Smooth muscle cell (in vitro differentiated cells): Measurements from ENCODE around the gene CADM1. TPM values are rescaled to one million over a fixed set of nuclear protein-coding genes. Genes with fewer than 3 reads are reported as not detected.

Source experiments
- DNase-seq: peaks from one replicate; lab custom pipeline; 2025; ENCODE audit not compliant: unreplicated experiment; lab: John Stamatoyannopoulos, UW
- H2AFZ ChIP-seq: fragments of 200-600 bp; sonication (generic); 2 replicates; pipeline ENCODE4 v1.6.0; 2016; ENCODE audit warnings: antibody characterized with exemption, low read depth, mild to moderate bottlenecking
- H3F3A ChIP-seq: fragments of 200-600 bp; sonication (generic); 2 replicates; pipeline ENCODE4 v1.6.0; 2017; ENCODE audit warnings: antibody characterized with exemption, low read depth
- H3K27ac ChIP-seq: fragments of 200-600 bp; sonication (generic); 2 replicates; pipeline ENCODE4 v1.5.1; 2016; ENCODE audit warnings: low read depth, mild to moderate bottlenecking
- H3K27me3 ChIP-seq: fragments of 200-600 bp; sonication (generic); 2 replicates; pipeline ENCODE4 v1.6.1; 2016; ENCODE audit warnings: low read depth, mild to moderate bottlenecking
- H3K36me3 ChIP-seq: fragments of 200-600 bp; sonication (generic); 2 replicates; pipeline ENCODE4 v1.5.1; 2016; ENCODE audit warnings: low read depth
- H3K4me1 ChIP-seq: fragments of 200-600 bp; sonication (generic); 2 replicates; pipeline ENCODE4 v1.5.1; 2016; ENCODE audit warnings: low read depth
- H3K4me2 ChIP-seq: fragments of 200-600 bp; sonication (generic); 2 replicates; pipeline ENCODE4 v1.6.0; 2016; ENCODE audit warnings: mild to moderate bottlenecking
- H3K4me3 ChIP-seq: fragments of 200-600 bp; sonication (generic); 2 replicates; pipeline ENCODE4 v1.5.1; 2016; ENCODE audit warnings: mild to moderate bottlenecking
- H3K79me2 ChIP-seq: fragments of 200-600 bp; sonication (generic); 2 replicates; pipeline ENCODE4 v1.6.0; 2016; ENCODE audit warnings: low read depth, mild to moderate bottlenecking
- H3K9ac ChIP-seq: fragments of 200-600 bp; sonication (generic); 2 replicates; pipeline ENCODE4 v1.6.0; 2016; ENCODE audit warnings: low read depth
- H3K9me3 ChIP-seq: fragments of 200-600 bp; sonication (generic); replicated peaks from 2 replicates; pipeline ENCODE4 v1.5.1; 2016; ENCODE audit warnings: low read depth
- H4K20me1 ChIP-seq: fragments of 200-600 bp; sonication (generic); 2 replicates; pipeline ENCODE4 v1.6.0; 2016; ENCODE audit warnings: low read depth
- WGBS: methylation state at CpG from one replicate; pipeline ENCODE4 v1.1.7; 2016; ENCODE audit warnings: low lambda C conversion rate; 5-methylcytosine and 5-hydroxymethylcytosine counted together
- polyA plus RNA-seq: library from polyadenylated mRNA; unstranded; fragments of >200 nt; fragmentation: Nextera tagmentation; extraction: Ambion mirVana; gene quantifications from 2 replicates; pipeline ENCODE4 v1.2.1, GENCODE V29; 2016
- total RNA-seq: library from RNA; depleted of rRNA; stranded (reverse); fragments of >200 nt; gene quantifications from 2 replicates; pipeline ENCODE4 v1.2.3, GENCODE V29; 2014
- TF ChIP-seq, protein P1 (sequence below): fragments of 200-600 bp; sonication (generic); IDR thresholded peaks from 2 replicates; pipeline ENCODE4 v1.5.1; 2017; ENCODE audit warnings: borderline replicate concordance, mild to moderate bottlenecking, antibody characterized with exemption; ENCODE audit not compliant: insufficient read depth, poor library complexity, severe bottlenecking

The CADM1 gene
- total and polyA plus RNA-seq, 2 experiments from 2014 or later: 158 to 167 TPM

DNA sequence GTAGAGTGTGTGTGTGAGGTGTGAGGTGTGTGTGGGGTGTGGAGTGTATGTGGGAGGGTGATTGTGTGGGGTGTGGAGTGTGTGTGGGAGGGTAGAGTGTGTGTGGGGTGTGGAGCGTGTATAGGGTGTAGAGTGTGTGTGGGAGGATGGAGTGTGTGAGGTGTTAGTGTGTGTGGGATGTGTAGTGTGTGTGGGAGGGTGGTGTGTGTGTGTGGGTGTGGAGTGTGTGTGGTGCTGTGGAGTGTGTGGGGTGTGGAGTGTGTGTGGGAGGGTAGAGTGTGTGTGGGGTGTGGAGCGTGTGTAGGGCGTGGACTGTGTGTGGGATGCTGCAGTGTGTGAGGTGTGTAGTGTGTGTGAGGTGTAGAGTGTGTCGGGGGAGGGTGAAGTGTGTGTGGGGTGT is 356.1 kb downstream of the CADM1 start:
- no peaks in the 10 kb centered on the region for H3K4me1 ChIP-seq
- no peak overlapping the region for H3K4me3 ChIP-seq
- H2AFZ ChIP-seq: no peak overlapping the region
- H4K20me1 ChIP-seq: no peaks in the 10 kb centered on the region
- WGBS: no CpG with 5 or more reads among the region's 4 CpGs
- no peaks in the 10 kb centered on the region for H3K9me3 ChIP-seq
- TF ChIP-seq, protein P1, sequence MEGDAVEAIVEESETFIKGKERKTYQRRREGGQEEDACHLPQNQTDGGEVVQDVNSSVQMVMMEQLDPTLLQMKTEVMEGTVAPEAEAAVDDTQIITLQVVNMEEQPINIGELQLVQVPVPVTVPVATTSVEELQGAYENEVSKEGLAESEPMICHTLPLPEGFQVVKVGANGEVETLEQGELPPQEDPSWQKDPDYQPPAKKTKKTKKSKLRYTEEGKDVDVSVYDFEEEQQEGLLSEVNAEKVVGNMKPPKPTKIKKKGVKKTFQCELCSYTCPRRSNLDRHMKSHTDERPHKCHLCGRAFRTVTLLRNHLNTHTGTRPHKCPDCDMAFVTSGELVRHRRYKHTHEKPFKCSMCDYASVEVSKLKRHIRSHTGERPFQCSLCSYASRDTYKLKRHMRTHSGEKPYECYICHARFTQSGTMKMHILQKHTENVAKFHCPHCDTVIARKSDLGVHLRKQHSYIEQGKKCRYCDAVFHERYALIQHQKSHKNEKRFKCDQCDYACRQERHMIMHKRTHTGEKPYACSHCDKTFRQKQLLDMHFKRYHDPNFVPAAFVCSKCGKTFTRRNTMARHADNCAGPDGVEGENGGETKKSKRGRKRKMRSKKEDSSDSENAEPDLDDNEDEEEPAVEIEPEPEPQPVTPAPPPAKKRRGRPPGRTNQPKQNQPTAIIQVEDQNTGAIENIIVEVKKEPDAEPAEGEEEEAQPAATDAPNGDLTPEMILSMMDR: no peak
- H3K9ac ChIP-seq: no peak overlapping the region
- no peak for DNase-seq
- H3F3A ChIP-seq: no peaks in the 10 kb centered on the region
- no peak overlapping the region for H3K27ac ChIP-seq
- H3K79me2 ChIP-seq: no peaks in the 10 kb centered on the region
- no peaks in the 10 kb centered on the region for H3K36me3 ChIP-seq
- no peak overlapping the region for H3K4me2 ChIP-seq
- peaks cover 7% of the 10 kb centered on the region for H3K27me3 ChIP-seq

DNA sequence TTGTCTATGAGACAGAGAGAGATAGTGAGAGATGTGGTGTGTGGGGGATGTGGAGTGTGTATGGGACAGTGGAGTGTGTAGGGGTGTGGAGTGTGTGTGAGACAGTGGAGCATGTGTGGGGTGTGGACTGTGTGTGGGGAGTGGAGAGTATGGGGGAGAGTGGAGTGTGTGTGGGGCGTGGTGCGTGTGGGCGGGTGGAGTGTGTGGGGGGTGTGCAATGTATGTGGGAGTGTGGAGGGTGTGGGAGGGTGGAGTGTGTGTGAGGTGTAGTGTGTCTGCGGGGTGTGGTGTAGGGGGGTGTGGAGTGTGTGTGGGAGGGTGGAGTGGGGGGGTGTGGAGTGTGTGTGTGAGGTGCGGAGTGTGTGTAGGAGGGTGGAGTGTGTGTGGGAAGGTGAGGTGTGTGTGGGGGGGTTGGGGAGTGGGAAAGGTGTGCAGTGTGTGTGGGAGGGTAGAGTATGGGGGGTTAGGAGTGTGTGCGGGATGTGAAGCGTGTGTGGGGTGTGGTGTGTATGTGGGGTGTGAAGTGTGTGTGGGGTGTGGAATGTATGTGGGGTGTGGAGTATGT is 356.9 kb downstream of the CADM1 start:
- no peak overlapping the region for H3K4me2 ChIP-seq
- H4K20me1 ChIP-seq: no peaks in the 10 kb centered on the region
- H3F3A ChIP-seq: no peaks in the 10 kb centered on the region
- H3K9ac ChIP-seq: no peak overlapping the region
- H2AFZ ChIP-seq: no peak overlapping the region
- H3K36me3 ChIP-seq: no peaks in the 10 kb centered on the region
- H3K4me1 ChIP-seq: no peaks in the 10 kb centered on the region
- H3K9me3 ChIP-seq: no peaks in the 10 kb centered on the region
- H3K27me3 ChIP-seq: peaks cover 7% of the 10 kb centered on the region
- TF ChIP-seq, protein P1: no peak
- H3K79me2 ChIP-seq: no peaks in the 10 kb centered on the region
- no peak for DNase-seq
- 83% methylated on average over 2 of the region's 7 CpGs for WGBS
- H3K4me3 ChIP-seq: no peak overlapping the region
- no peak overlapping the region for H3K27ac ChIP-seq

DNA sequence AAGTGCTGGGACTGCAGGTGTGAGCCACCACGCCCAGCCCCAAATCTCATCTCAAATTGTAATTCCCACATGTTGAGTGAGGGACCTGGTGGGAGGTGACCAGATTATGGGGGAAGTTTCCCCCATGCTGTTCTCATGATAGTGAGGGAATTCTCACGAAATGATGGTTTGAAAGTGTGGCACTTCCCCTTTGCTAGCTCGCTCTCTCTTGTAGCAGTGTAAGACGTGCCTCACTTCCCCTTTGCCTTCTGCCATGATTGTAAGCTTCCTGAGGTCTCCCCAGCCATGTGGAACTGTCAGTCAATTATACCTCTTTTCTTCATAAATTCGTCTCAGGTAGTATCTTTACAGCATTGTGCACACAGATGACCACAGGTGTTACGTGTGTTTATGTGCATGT is 357.8 kb downstream of the CADM1 start:
- Histone ChIP-seq H3K27me3 (peaks cover 12% of the 10 kb centered on the region), H3K4me1 (no peaks in the 10 kb centered on the region), H2AFZ (no peak overlapping the region), H3K27ac (no peak overlapping the region), H3K36me3 (no peaks in the 10 kb centered on the region), H3K9ac (no peak overlapping the region), H3K79me2 (no peaks in the 10 kb centered on the region), H4K20me1 (no peaks in the 10 kb centered on the region), H3K9me3 (no peaks in the 10 kb centered on the region), H3F3A (no peaks in the 10 kb centered on the region), H3K4me3 (no peak overlapping the region), H3K4me2 (no peak overlapping the region)
- TF ChIP-seq, protein P1: no peak
- WGBS: 96% methylated on average over 6 of the region's 6 CpGs
- no peak for DNase-seq

DNA sequence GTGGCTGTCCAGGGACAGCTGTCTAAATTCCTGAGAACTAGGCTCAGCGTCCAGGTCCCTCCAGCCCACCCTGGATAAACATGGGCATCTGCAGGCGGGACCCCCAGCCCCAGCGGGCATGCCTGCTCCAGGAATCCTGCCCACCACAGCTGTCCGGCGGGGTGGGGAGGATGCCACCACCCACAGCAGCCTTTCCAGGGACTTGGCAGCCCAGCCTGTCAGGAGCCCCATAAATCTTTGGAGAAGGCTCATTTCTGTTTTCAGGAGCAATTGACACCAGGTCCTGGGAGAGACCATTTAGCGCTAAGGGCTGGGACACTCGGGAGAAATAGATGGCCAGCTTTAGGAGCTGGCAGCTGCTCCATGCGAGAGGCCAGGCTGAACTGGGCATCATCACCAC is 358.9 kb downstream of the CADM1 start:
- Histone ChIP-seq H3K27ac (no peak overlapping the region), H3K9me3 (no peaks in the 10 kb centered on the region), H3K27me3 (peaks cover 23% of the 10 kb centered on the region), H4K20me1 (no peaks in the 10 kb centered on the region), H3K9ac (no peak overlapping the region), H3K79me2 (no peaks in the 10 kb centered on the region), H3K4me2 (no peak overlapping the region), H3F3A (no peaks in the 10 kb centered on the region), H2AFZ (no peak overlapping the region), H3K36me3 (no peaks in the 10 kb centered on the region), H3K4me1 (no peaks in the 10 kb centered on the region), H3K4me3 (no peak overlapping the region)
- TF ChIP-seq, protein P1: no peak
- 84% methylated on average over 8 of the region's 8 CpGs for WGBS
- DNase-seq: no peak
